Body of pancreas (tissue), 4 donors: ENCODE measurements around the gene LSM14B.
"Not testable (repeated sequence)": the region's sequence is repeated elsewhere in the genome, so short reads cannot be mapped to it uniquely, and the experiment has no call there.

ENCODE experiments used
- CTCF ChIP-seq, 7 experiments: fragments of 450-650 bp in 4 of 7; fragments of 200-600 bp in 3 of 7; sonication (generic) in 3 of 7; IDR thresholded peaks; one replicate each; pipeline ENCODE4 v1.5.1; 2016 to 2019; ENCODE audit warnings: antibody characterized with exemption in 7 of 7
- POLR2A ChIP-seq, 3 donors: fragments of 450-650 bp; IDR thresholded peaks; one replicate each; pipeline ENCODE4 v1.6.1; 2016; ENCODE audit warnings: antibody characterized with exemption in 3 of 3, mild to moderate bottlenecking in 2 of 3

DNA sequence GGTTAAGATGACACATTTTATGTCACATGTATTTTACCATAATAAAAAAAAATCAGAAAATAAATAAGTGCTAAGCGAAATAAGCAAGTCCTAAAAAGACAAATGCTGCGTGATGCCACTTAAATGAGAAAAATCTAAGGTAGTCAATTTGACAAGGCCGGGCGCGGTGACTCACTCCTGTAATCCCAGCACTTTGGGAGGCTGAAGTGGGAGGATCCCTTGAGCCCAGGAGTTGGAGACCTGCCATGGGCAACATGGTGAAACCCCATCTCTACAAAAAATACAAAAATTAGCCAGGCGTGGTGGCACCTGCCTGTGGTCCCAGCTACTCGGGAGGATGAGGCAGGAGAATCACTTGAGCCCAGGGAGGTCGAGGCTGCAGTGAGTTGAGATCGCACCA lies 38.1 kb upstream of the LSM14B start:
- TF ChIP-seq CTCF, POLR2A (IDR thresholded peaks at IDR 0.05): not testable (repeated sequence)
